Adrenal gland (tissue), 12 donors: ENCODE results near the gene CPT1C. TPM values are rescaled to one million over a fixed set of nuclear protein-coding genes. Genes with fewer than 3 reads are reported as not detected.

Experiments
- DNase-seq, 7 donors: peaks; one replicate each; pipeline ENCODE4 v3.0.0-alpha.2; 2019 to 2020
- H3K27ac ChIP-seq, 5 donors: fragments of 200-600 bp; sonication (generic) in 4 of 5; 1 replicate in 3 of 5; 2 replicates in 2 of 5; pipeline versions ENCODE4 v1.5.1 to v1.8.0; 2016 to 2020; ENCODE audit warnings: mild to moderate bottlenecking in 1 of 5
- H3K27me3 ChIP-seq: fragments of 200-600 bp; 2 replicates; pipeline ENCODE4 v1.8.0; 2021
- H3K36me3 ChIP-seq, 2 donors: fragments of 200-600 bp; replicated peaks in 1 of 2; 1 replicate in 1 of 2; 2 replicates in 1 of 2; pipeline versions ENCODE4 v1.5.1 to v1.8.0; 2018 to 2022
- H3K4me1 ChIP-seq, 2 donors: fragments of 200-600 bp; replicated peaks in 1 of 2; 1 replicate in 1 of 2; 2 replicates in 1 of 2; pipeline versions ENCODE4 v1.5.1 to v1.8.0; 2018 to 2021
- H3K4me3 ChIP-seq, 4 donors: fragments of 200-600 bp; sonication (generic) in 3 of 4; one replicate each; pipeline ENCODE4 v1.5.1; 2016 to 2018
- H3K9me3 ChIP-seq, 3 donors: fragments of 200-600 bp; sonication (generic) in 1 of 3; replicated peaks in 1 of 3; 1 replicate in 2 of 3; 2 replicates in 1 of 3; pipeline versions ENCODE4 v1.5.1 to v1.8.0; 2016 to 2021
- POLR2A ChIP-seq, 2 donors: fragments of 450-650 bp; IDR thresholded peaks; one replicate each; pipeline ENCODE4 v1.6.1; 2017; ENCODE audit warnings: antibody characterized with exemption in 2 of 2, mild to moderate bottlenecking in 2 of 2, moderate library complexity in 1 of 2
- WGBS, 4 donors: extraction: QIAGEN DNeasy Blood & Tissue Kit in 2 of 4; methylation state at CpG; one replicate each; pipeline versions ENCODE4 v1.1.5 to v1.1.7; 2013 to 2017; 5-methylcytosine and 5-hydroxymethylcytosine counted together
- intact Hi-C, 2 donors: fragments of 100-400 bp; cut with DNase I; formaldehyde crosslinking; loops; one replicate each; pipeline versions ENCODE4 v1.14.1 to v1.15.0; 2022 to 2023
- polyA plus RNA-seq, 3 donors: library from polyadenylated mRNA; stranded (reverse); fragments of 200-250 nt in 2 of 3; fragments of 350-450 nt in 1 of 3; fragmentation: Illumina TruSeq in 1 of 3; extraction: RNeasy Lipid Tissue Mini Kit (QIAGEN cat#74804) in 1 of 3; gene quantifications; one replicate each; pipeline ENCODE4 v1.2.3, GENCODE V29; 2013 to 2014
- total RNA-seq, 9 donors: library from RNA; depleted of rRNA in 4 of 9; stranded (reverse); fragments of >200 nt in 4 of 9; fragments of 120-200 nt in 1 of 9; fragmentation: NEBNext Ultra II Directional in 1 of 9; extraction: Animal tissue kit (Norgen Biotek cat#: 25700) in 1 of 9; gene quantifications; one replicate each; pipeline versions ENCODE4 v1.1.0 to v1.2.4, GENCODE V29; 2013 to 2023
- TF ChIP-seq, protein P1 (sequence below), 6 experiments: fragments of 450-650 bp in 4 of 6; fragments of 200-600 bp in 2 of 6; sonication (generic) in 1 of 6; IDR thresholded peaks; 1 replicate in 5 of 6; 2 replicates in 1 of 6; pipeline versions ENCODE4 v1.5.1 to v1.8.0; 2016 to 2021; ENCODE audit warnings: antibody characterized with exemption in 6 of 6, mild to moderate bottlenecking in 2 of 6, moderate library complexity in 1 of 6
- donor health status: healthy with polysubstance abuse.
- donor health status: Bipolar disorder and iron deficiency.
- donor health status: DM: yes; HTN: yes; CAD: no.
- donor health status: DM: no; HTN: no; CAD: no.
- donor health status: DM: no; HTN: no; CAD: no.
- donor health status: DM: yes; HTN: yes; CAD: no.

Gene CPT1C
- total and polyA plus RNA-seq, 12 donors = 2.4 to 55.7 (median 5.9) TPM; not detected in 1

DNA sequence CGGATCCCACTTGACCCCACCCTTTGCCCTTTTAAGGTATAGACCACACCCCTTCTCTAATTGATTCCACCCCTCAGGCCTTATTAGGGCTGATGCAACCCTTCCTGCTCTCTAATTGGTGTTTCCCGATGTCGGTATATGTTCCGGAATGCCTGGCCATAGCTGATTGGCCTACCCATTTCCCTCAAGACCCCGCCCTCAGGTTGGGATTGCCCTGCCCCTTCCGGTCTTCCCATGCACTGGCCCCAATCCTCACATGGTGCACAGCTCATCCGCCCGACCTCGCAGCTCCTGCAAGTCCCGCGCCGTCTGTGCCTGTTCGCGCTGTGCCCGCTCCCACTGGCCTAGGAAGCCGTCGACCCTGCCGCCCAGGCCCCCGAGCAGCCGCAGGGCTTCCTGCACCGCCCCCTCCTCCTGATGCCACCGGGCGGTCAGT is 54.0 kb downstream of the CPT1C start:
- no peak for DNase-seq
- 95 to 97% (median 96%) methylated on average over 19 to 23 of the region's 23 CpGs for WGBS, 4 donors
- TF ChIP-seq, protein P1, sequence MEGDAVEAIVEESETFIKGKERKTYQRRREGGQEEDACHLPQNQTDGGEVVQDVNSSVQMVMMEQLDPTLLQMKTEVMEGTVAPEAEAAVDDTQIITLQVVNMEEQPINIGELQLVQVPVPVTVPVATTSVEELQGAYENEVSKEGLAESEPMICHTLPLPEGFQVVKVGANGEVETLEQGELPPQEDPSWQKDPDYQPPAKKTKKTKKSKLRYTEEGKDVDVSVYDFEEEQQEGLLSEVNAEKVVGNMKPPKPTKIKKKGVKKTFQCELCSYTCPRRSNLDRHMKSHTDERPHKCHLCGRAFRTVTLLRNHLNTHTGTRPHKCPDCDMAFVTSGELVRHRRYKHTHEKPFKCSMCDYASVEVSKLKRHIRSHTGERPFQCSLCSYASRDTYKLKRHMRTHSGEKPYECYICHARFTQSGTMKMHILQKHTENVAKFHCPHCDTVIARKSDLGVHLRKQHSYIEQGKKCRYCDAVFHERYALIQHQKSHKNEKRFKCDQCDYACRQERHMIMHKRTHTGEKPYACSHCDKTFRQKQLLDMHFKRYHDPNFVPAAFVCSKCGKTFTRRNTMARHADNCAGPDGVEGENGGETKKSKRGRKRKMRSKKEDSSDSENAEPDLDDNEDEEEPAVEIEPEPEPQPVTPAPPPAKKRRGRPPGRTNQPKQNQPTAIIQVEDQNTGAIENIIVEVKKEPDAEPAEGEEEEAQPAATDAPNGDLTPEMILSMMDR (IDR thresholded peaks at IDR 0.05) = no peak
- TF ChIP-seq POLR2A (IDR thresholded peaks at IDR 0.05) = no peak
- Histone ChIP-seq H3K27ac (no peak overlapping the region), H3K4me1 (no peaks in the 10 kb centered on the region), H3K4me3 (no peak overlapping the region), H3K27me3 (no peaks in the 10 kb centered on the region), H3K9me3 (no peaks in the 10 kb centered on the region), H3K36me3 (no peaks in the 10 kb centered on the region)
- intact Hi-C loops = no loop called here

DNA sequence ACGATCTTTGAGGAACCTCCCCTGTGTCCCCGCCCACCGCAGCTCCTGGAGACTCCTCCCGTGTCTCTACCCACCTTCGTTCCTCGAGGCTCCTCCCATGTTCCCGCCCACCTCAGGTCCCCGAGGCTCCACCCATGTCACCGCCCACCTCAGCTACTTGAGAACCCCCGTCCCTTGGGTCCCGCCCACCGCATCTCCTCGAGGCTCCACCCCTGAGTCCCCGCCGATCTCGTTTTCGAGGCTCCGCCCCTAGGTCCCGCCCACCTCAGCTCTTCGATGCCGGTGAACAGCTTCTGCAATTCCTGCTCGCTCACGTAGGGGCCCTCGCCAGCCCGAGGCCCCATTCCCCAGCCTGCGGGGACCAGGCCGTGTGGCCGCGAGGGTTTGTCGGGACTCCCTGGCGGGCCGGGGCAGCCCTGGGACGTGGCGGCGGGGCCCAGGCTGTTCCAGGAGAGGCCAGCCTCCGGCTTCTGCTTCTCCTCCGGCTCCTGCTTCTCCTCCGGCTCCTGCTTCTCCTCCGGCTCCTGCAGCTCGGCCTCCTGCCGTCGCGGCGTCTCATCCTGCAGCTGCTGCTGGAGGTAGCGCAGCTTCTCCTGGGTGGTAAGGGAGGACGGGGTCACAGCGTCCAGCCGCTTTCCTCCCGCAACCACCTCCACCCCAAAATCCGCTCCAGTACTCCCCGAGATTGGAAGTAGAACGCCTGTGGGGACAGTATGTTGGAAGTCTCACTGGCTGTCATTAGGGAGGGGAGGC is 55.5 kb downstream of the CPT1C start:
- Histone ChIP-seq H3K27ac (no peak overlapping the region), H3K4me1 (no peaks in the 10 kb centered on the region), H3K36me3 (no peaks in the 10 kb centered on the region), H3K27me3 (no peaks in the 10 kb centered on the region), H3K4me3 (peak overlapping the region in 1 of 4 donors; percentile 1), H3K9me3 (no peaks in the 10 kb centered on the region)
- TF ChIP-seq POLR2A (IDR thresholded peaks at IDR 0.05) = no peak
- intact Hi-C loops = no loop called here
- peak; percentile 53 to 84 (median 64) for DNase-seq
- 53 to 67% (median 57%) methylated on average over 40 to 52 of the region's 52 CpGs for WGBS, 4 donors

DNA sequence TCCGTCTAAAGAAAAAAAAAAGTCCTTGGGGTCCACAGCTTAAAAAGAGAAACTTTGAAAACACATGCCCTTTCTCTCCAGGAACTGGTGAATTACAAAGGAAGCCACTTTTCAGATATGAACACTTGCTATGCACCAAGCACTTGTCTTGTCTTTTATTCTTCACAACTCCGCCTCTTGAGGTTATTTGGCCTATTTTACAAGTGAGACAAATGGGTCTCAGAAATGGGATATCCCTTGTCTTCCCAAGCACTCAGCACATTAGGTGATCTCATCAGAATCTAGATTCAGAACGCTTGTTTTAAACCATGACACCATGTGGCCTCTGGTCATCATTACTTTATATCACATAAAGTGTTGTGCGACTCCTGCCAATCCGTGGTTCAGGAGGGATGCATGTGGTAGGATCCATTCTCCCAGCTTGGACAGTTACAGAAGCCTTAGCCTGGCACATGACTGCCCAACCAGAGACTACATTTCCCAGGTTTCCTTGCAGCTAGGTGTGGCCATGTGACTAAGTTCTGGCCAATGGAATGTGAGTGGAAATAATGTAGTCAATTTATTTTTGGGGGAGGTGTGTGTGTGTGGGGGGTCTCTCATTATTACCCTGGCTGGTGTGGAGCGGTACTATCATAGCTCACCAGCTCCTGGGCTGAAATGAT is 58.3 kb downstream of the CPT1C start:
- intact Hi-C loops = no loop called here
- TF ChIP-seq, protein P1 (IDR thresholded peaks at IDR 0.05) = no peak
- no peak for TF ChIP-seq POLR2A (IDR thresholded peaks at IDR 0.05)
- no peak overlapping the region for H3K27ac ChIP-seq
- H3K9me3 ChIP-seq = no peaks in the 10 kb centered on the region
- H3K27me3 ChIP-seq = no peaks in the 10 kb centered on the region
- no peaks in the 10 kb centered on the region for H3K4me1 ChIP-seq
- H3K4me3 ChIP-seq = no peak overlapping the region
- 75 to 85% (median 80%) methylated on average over 6 of the region's 6 CpGs for WGBS, 4 donors
- DNase-seq = no peak
- no peaks in the 10 kb centered on the region for H3K36me3 ChIP-seq

DNA sequence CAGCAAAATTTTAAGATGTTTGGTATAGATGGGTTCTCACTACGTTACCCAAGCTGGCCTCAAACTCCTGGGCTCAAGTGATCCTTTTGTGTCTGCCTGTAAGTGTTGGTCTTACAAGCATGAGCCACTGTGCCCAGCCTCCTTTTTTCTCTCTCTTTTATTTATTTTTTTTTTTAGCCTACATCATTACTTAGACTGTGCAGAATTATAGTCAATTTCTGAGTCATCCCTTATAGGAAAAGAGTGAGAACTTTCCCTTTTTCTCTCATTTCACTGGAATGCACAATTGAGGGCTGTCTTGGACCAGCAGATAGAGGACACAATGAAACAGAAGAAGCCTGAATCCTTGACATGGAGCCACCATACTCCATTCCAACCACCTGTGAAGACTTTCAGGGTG is 58.9 kb downstream of the CPT1C start:
- TF ChIP-seq, protein P1 (IDR thresholded peaks at IDR 0.05) = no peak
- TF ChIP-seq POLR2A (IDR thresholded peaks at IDR 0.05) = no peak
- no peaks in the 10 kb centered on the region for H3K9me3 ChIP-seq
- no peak overlapping the region for H3K27ac ChIP-seq
- no peaks in the 10 kb centered on the region for H3K4me1 ChIP-seq
- no peaks in the 10 kb centered on the region for H3K36me3 ChIP-seq
- no peaks in the 10 kb centered on the region for H3K27me3 ChIP-seq
- H3K4me3 ChIP-seq = no peak overlapping the region
- WGBS, 4 donors = 61 to 83% (median 70%) methylated on average over 1 of the region's 1 CpG
- intact Hi-C loops = loop anchor here in 1 of 2 donors (10.0 kb wide), 1 partner anchor 55 kb away; no protein-coding TSS in a partner anchor
- DNase-seq = no peak
